ENCODE results near the gene LRBA.

DNA sequence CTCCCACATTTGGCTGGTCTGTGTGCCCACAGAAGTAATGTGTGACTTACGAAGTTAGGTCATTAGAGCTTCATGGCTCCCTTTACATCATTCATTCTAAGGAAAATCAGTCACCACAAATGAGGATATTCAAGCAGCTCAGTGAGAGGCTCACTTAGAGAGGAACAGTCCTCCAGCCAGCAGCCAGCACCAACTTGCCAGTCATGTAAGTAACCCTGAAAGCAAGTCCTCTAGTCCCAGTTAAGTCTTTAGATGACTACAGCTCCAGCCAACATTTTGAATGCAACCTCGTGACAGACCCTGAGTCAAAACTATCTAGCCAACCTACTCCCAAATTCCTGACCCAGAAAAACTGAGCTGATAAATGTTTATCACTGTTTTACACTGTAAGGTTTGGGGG is 71.3 kb downstream of the LRBA start:
- TF ChIP-seq, protein P1, sequence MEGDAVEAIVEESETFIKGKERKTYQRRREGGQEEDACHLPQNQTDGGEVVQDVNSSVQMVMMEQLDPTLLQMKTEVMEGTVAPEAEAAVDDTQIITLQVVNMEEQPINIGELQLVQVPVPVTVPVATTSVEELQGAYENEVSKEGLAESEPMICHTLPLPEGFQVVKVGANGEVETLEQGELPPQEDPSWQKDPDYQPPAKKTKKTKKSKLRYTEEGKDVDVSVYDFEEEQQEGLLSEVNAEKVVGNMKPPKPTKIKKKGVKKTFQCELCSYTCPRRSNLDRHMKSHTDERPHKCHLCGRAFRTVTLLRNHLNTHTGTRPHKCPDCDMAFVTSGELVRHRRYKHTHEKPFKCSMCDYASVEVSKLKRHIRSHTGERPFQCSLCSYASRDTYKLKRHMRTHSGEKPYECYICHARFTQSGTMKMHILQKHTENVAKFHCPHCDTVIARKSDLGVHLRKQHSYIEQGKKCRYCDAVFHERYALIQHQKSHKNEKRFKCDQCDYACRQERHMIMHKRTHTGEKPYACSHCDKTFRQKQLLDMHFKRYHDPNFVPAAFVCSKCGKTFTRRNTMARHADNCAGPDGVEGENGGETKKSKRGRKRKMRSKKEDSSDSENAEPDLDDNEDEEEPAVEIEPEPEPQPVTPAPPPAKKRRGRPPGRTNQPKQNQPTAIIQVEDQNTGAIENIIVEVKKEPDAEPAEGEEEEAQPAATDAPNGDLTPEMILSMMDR (IDR thresholded peaks at IDR 0.05; ENCODE audit: low read length), result no peak
- TF ChIP-seq EZH2 (optimal IDR thresholded peaks at IDR 0.05; ENCODE audit: low read depth, low read length), result no peak

Measured in MM.1S (cell line).